Activated T-cell treated with anti-CD3 and anti-CD28 coated beads for 48 hours (primary cell): Measurements from ENCODE around the gene PTRHD1.
"Not testable (repeated sequence)": the region's sequence is repeated elsewhere in the genome, so short reads cannot be mapped to it uniquely, and the experiment has no call there.

Experiments used
- DNase-seq: peaks from one replicate; pipeline ENCODE4 v3.0.0-alpha.2; 2020; ENCODE audit warnings: low read depth

The PTRHD1 gene

DNA sequence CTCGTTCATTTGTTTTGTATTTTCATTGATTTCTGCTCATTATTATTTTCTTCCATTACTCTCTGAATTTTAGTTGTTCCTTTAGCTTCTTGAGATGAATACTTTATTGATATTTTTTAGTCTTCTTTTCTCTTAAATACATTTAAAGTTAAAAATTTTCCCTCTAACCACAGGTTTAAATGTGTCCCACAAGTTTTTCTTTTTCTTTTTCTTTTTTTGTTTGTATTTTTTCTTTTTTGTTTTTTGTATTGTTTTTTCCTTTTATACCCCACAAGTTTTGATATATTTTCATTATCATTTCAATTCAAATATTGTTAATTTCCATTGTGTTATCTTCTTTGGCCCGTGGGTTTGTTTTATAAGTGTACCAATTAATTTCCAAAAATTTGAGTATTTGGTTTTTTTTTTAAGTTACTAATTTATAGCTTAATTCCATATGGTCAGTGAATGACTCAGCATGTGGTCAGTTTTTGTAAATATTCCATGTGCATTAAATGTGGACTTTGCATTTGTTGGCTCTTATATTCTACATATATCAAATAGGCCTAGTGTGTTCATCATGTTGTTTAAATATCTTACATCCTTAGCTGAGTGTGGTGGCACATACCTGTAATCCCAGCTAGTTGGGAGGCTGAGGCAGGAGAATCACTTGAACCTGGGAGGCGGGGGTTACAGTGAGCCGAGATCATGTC is 16.3 kb upstream of the PTRHD1 start:
- DNase-seq, result no peak

DNA sequence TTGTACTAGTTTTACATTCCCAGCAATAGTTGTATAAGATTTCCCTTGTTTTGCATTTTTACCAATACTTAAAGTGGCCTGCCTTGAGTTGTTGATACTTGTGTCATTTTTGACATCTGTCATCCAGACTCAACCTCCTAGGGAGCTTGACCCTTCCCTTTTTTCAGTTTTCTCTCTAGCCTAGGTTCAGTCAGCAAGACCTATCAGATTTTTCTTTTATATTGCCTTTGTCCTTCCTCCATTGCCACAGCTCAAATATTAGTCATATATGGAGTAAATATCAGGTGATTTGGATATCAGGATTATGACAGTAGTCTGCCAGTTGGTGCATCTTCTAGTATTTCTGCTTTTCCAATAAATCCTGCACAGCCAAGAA is 13.5 kb upstream of the PTRHD1 start:
- no peak for DNase-seq

- DNase-seq, result not testable (repeated sequence)
Observed at GRCh38 chr2:24805811-24806660, 12.8 kb upstream of the PTRHD1 start.

GRCh38 chr2:24800487-24800886 is 7.3 kb upstream of the PTRHD1 start:
- DNase-seq, result not testable (repeated sequence)

DNA sequence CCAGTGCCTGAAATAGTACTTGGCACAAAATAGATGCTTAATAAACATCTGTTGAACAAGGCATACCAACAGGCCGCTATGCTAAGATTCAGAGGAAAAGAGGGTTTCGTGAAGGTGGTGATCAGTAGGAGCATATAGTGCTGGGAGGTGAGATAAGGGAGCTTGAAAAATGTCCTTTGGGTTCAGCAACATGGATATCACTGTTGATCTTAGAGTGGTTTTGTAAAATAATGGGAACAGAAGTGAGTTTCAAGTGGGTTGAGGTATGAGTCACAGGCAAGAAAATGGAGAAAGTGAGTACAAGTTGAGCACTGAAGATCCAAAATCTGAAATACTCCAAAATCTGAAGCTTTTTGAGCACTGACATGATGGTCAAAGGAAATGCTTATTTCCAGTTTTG is 4.5 kb upstream of the PTRHD1 start:
- DNase-seq, result no peak

DNA sequence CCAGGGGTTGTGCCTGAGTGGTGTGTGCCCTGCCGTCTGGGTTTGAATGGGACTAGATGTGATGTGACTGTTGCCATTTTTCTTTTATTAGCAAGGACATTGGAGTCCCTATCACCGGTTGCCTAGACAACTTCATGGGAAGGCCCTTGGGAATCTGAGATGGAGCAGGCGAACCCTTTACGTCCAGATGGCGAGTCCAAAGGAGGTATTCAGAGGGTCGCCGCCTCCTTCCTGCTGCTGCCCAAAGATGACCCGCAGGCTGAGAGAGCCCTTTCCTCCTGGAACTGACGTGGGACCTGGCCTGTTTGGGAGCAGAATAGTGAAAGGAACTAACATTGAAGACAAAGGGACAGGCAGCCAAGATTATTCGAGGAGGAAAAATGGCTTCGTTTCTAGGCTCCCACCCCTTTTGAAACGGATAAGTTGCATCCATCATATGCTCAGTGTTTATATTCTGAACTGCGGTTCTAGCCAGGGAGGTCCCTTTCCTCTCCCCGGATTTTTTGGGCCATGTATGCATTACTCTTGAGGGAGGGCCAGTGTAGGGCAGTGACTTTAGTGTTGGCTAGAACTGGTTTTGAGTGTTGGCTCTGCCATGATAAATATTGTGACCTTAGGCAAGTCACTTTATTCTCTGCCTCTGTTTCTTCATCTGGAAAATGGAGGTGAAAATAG is 707 bp upstream of the PTRHD1 start:
- DNase-seq, result no peak

GRCh38 chr2:24792542-24792873 is 683 bp downstream of the PTRHD1 start:
- DNase-seq, result no peak

- no peak for DNase-seq
Observed at GRCh38 chr2:24791452-24791851, 1.7 kb downstream of the PTRHD1 start.

DNA sequence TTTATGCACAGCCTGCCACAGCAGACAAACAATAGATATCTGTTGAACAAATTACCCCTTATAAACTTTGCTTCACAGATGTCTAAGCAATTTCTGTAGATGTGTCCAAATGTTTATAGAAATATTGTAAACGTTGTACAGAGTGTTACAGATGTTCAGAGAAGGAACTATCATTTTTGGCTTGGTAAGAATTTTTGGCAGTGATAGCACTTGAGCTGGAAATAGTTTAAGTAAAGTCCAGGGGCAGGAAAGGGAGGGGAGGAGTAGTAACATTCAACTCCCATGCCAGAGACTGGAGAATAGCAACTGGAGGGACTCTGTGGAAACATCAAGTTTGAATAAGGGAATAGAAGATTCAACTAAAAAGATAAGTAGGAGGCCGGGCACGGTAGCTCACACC is 4.4 kb downstream of the PTRHD1 start:
- no peak for DNase-seq

GRCh38 chr2:24787532-24787931 is 5.7 kb downstream of the PTRHD1 start:
- DNase-seq, result no peak

DNA sequence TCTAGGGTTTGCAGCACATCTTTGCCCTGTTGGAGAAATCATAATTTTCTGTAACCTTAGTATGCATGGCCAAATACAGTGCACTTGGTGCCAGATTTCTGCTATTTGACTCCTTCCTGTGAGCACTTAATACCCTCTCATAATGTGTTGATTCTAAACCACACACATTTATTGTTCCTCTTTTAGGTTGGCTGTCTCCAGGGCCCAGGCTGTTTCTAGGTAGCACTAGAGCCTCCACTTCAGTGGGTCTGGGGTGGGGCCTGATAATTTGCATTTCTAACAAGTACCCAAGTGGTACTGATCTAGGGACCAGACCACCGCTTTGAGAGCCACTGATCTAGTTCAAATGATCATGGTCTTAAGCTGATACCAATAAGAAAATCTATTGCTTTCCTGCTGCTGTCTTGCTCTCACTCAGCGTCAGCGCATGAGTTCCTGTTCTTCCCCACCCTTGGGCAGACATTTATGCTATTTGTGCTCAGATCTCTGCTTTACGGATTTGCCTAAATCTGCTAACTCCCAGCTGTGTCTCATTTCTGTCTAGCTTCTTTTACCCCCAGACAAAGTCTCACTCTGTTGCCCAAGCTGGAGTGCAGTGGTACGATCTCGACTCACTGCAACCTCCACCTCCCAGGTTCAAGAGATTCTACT is 7.4 kb downstream of the PTRHD1 start:
- no peak for DNase-seq

DNA sequence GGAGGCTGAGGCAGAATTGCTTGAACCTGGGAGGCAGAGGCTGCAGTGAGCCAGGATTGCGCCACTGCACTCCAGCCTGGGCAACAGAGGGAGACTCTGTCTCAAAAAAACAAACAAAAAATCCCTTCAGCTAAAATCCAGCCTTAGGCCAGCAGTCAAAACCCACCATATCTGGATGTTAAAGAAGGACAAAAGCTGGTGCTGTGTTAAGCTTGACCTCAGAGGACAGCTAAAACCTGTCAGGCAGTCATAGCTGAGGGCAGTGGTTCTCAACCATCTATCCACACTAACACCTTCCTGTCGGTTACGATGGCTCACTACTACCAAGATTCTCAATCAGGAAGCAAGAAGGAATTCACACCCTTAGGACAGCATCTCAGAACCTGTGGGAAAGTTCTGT is 9.6 kb downstream of the PTRHD1 start:
- DNase-seq, result no peak

- DNase-seq, result no peak
Observed at GRCh38 chr2:24779116-24779515, 14.1 kb downstream of the PTRHD1 start.

DNA sequence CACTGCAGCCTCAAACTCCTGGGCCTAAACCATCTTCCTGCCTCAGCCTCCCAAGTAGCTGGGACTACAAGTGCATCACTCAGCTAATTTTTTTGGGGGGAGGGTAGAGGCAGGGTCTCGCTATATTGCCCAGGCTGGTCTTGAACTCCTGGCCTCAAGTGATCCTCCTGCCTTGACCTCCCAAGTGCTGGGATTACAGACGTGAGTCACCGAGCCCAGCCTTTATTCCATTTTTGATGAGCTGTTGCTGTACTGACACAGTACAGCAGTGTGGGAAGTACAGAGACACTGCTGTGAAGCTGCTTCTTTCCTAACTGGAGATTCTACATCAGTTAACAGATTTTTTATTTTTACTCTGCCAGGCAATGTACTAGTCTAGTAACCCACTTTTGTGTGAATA is 18.8 kb downstream of the PTRHD1 start:
- no peak for DNase-seq

DNA sequence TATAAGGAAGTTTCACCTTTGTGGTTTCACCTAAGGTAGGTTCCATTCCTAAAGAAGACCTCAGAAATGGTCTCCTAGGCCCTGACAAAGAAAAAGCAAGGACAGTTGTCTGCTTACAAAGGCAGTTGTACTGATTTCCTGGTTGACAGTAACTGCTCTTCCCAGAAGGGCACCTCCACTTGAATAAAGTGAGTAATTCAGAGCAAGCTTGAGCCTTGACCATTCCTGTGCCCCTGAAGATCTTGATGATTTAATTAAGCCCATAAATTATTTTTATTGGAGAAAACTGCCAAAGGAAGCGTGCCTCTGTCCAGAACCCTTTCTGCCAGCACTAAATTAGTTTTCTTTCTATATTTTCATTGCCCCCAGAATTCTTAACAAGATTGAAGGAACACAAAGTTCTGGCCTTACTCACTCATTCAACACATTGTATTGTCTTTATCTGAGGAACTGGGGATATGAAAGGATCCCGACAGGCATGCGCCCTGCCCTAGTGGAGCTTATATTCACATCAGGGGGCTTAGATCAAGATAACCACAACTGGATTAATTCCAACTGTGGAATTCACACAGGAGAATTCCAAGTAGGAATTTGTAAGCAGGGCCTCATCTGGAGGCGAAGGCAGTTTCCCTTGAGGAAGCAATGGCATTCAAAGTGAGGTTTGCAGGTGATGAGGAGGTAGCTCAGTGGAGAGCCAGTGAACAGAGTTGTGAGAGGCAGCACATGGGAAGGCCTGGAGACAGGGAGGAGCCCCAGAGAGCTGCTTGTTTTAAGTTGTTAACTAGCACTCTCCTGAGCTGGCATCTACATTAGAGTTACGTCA is 21.2 kb downstream of the PTRHD1 start:
- no peak for DNase-seq

DNA sequence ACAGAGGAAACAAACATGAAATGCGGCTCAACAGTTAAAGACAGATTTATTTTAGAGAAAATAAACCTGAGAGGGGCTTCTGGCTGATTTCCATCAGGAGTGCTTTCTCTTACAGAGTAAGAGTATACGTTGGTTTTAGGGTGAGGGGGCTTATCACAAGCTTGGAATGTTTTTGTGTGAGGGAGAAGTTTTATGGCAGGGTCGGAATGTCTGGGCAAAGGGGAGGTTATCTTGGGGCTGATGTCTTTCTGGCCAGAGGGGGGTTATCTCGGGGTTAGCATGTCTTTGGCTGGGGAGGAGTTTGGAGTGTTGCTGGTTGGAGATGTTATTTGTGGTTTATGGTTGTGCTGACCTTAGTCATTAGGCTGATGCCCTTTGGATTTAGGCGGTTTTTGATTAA is 22.1 kb downstream of the PTRHD1 start:
- DNase-seq, result no peak

DNA sequence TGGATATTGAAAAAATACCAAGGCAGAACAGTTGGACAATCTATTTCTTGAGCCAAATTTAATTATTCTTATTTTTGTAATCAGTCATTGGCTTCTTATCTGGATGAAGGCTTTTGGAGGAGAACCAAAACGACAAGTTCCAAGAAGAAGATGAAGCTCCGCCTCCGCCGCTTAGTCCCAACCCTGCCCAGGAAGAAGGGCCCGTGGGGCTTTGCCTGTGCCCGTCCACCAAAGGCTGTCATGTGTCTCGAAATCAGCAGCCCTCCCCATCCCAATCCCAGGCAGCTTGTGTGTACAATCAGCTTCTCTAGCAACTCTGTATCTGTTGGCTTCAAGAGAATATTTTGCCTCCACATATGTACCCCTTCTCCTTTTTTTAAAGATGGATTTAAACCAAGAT is 24.6 kb downstream of the PTRHD1 start:
- DNase-seq, result no peak

DNA sequence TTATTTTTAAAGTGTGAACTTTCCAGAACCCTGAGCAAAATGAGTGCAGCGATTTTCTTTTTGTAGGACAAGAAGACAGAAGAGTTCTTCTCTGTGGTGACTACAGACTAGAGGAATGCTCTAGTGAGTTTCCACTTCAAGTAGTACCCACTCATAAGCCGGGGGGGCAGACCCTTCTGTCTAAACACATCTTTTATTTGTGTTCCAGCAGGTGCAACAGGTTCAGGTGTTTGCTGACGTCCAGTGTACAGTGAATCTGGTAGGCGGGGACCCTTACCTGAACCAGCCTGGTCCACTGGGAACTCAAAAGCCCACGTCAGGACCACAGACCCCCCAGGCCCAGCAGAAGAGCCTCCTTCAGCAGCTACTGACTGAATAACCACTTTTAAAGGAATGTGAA is 25.2 kb downstream of the PTRHD1 start:
- DNase-seq, result no peak

GRCh38 chr2:24766609-24767008 is 26.6 kb downstream of the PTRHD1 start:
- no peak for DNase-seq

- no peak for DNase-seq
Observed at GRCh38 chr2:24763843-24764242, 29.3 kb downstream of the PTRHD1 start.

GRCh38 chr2:24762518-24762917 is 30.7 kb downstream of the PTRHD1 start:
- no peak for DNase-seq

DNA sequence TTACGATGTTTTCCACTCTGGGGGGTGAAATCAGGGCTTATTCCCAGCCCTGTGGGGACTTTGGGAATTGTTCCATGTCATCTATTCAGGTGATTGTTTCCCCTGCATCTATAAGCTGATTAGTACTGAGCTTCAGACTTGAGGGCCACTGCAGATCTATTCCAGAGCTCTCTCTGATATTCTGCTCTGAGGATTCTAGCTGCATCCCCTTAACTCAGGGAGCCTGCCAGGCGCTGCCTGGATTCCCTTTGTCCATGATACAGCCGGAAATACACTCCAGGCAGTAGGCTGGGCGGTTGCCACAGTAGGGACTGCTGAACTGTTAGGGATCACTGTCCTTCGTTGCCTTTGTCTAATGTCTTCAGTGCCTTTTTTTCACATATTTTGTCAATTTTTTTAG is 31.3 kb downstream of the PTRHD1 start:
- no peak for DNase-seq
